Upper lobe of right lung (tissue), 1 donor: Measurements from ENCODE around the gene EXOC2. TPM values are rescaled to one million over a fixed set of nuclear protein-coding genes. Genes with fewer than 3 reads are reported as not detected.

Experiments
- ATAC-seq: fragments of 200-7000 bp; cut with Tn5 transposase; one replicate; pipeline ENCODE4 v1.9.1; 2020; ENCODE audit warnings: mild to moderate bottlenecking, moderate library complexity
- DNase-seq: peaks from one replicate; pipeline ENCODE4 v3.0.0-alpha.2; 2020
- H3K27ac ChIP-seq: fragments of 200-600 bp; one replicate; pipeline ENCODE4 v1.8.0; 2022
- H3K27me3 ChIP-seq: fragments of 200-600 bp; one replicate; pipeline ENCODE4 v1.8.0; 2022; ENCODE audit warnings: mild to moderate bottlenecking
- H3K36me3 ChIP-seq: fragments of 200-600 bp; one replicate; pipeline ENCODE4 v1.8.0; 2022
- H3K4me1 ChIP-seq: fragments of 200-600 bp; one replicate; pipeline ENCODE4 v1.8.0; 2022
- H3K4me3 ChIP-seq: fragments of 200-600 bp; one replicate; pipeline ENCODE4 v1.8.0; 2022; ENCODE audit warnings: mild to moderate bottlenecking
- H3K9me3 ChIP-seq: fragments of 200-600 bp; one replicate; pipeline ENCODE4 v1.8.0; 2022
- CTCF ChIP-seq: fragments of 200-600 bp; IDR thresholded peaks from one replicate; pipeline ENCODE4 v1.8.0; 2022; ENCODE audit warnings: antibody characterized with exemption
- intact Hi-C: fragments of 100-400 bp; cut with DNase I; formaldehyde crosslinking; loops from one replicate; pipeline ENCODE4 v1.11.0; 2022
- total RNA-seq: library from RNA; stranded (reverse); fragmentation: NEBNext Ultra II Directional; extraction: Animal tissue kit (Norgen Biotek cat#: 25700); gene quantifications from one replicate; pipeline ENCODE4 v1.2.1, GENCODE V29; 2021
- donor health status: DM: no; HTN: yes; CAD: no; lungs with severe emphysema.

Gene EXOC2
- total RNA-seq, 1 donor from 2014 or later = 31.2 TPM

- Histone ChIP-seq H3K9me3 (no peaks in the 10 kb centered on the region), H3K4me3 (no peak overlapping the region), H3K27me3 (no peaks in the 10 kb centered on the region), H3K4me1 (no peaks in the 10 kb centered on the region), H3K27ac (no peak overlapping the region), H3K36me3 (no peaks in the 10 kb centered on the region)
- intact Hi-C loops = no loop called here
- no peak for ATAC-seq
- no peak for DNase-seq
- no peak for TF ChIP-seq CTCF
Measured at GRCh38 chr6:452301-453067, 240.5 kb downstream of the EXOC2 start.

DNA sequence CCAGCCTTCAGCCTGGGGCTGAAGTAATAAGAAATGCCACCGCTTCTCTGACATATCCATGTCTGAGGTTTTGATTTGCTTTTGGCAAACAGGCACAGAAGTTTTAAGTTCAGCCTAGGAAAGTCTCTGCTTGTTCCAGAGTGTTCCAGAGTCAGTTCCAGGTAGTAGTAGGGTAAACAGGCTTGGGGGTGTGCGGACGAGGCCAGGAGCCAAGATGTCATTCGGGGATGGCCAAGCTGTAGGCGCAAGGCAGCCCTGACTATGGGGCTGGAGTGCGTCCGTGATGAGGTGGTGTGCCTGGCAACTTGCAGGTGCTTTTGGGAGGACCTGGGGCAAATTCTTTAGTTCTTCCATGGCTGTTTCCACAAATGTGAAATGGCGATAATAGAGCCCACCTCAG lies 241.1 kb downstream of the EXOC2 start:
- intact Hi-C loops = no loop called here
- Histone ChIP-seq H3K9me3 (no peaks in the 10 kb centered on the region), H3K27ac (no peak overlapping the region), H3K4me1 (no peaks in the 10 kb centered on the region), H3K27me3 (no peaks in the 10 kb centered on the region), H3K36me3 (no peaks in the 10 kb centered on the region), H3K4me3 (no peak overlapping the region)
- no peak for DNase-seq
- no peak for TF ChIP-seq CTCF
- no peak for ATAC-seq

GRCh38 chr6:451336-451735 lies 241.6 kb downstream of the EXOC2 start:
- intact Hi-C loops = no loop called here
- ATAC-seq = no peak

GRCh38 chr6:449486-450419 lies 243.2 kb downstream of the EXOC2 start:
- DNase-seq (no peak), ATAC-seq (no peak)
- no peaks in the 10 kb centered on the region for H3K9me3 ChIP-seq
- no peak overlapping the region for H3K27ac ChIP-seq
- H3K4me3 ChIP-seq = no peak overlapping the region
- intact Hi-C loops = no loop called here
- H3K36me3 ChIP-seq = no peaks in the 10 kb centered on the region
- no peaks in the 10 kb centered on the region for H3K4me1 ChIP-seq
- TF ChIP-seq CTCF = no peak
- H3K27me3 ChIP-seq = no peaks in the 10 kb centered on the region

More at GRCh38 chr6:451336-451735, 241.6 kb downstream of the EXOC2 start:
- Histone ChIP-seq H3K4me3 (no peak overlapping the region), H3K4me1 (no peaks in the 10 kb centered on the region), H3K9me3 (no peaks in the 10 kb centered on the region), H3K27ac (no peak overlapping the region), H3K27me3 (no peaks in the 10 kb centered on the region), H3K36me3 (no peaks in the 10 kb centered on the region)
- no peak for DNase-seq
- no peak for TF ChIP-seq CTCF

- DNase-seq (no peak), ATAC-seq (no peak)
Measured at GRCh38 chr6:449057-449430, 243.9 kb downstream of the EXOC2 start.

More at GRCh38 chr6:449057-449430, 243.9 kb downstream of the EXOC2 start:
- Histone ChIP-seq H3K27me3 (no peaks in the 10 kb centered on the region), H3K9me3 (no peaks in the 10 kb centered on the region), H3K36me3 (no peaks in the 10 kb centered on the region), H3K4me3 (no peak overlapping the region), H3K4me1 (no peaks in the 10 kb centered on the region), H3K27ac (no peak overlapping the region)
- intact Hi-C loops = no loop called here
- TF ChIP-seq CTCF = no peak
